ENCODE measurements around the gene UGGT1. TPM values are rescaled to one million over a fixed set of nuclear protein-coding genes. Genes with fewer than 3 reads are reported as not detected.

Gene UGGT1
- total and polyA plus RNA-seq, 9 donors: 7.1 to 42.5 (median 22.5) TPM

DNA sequence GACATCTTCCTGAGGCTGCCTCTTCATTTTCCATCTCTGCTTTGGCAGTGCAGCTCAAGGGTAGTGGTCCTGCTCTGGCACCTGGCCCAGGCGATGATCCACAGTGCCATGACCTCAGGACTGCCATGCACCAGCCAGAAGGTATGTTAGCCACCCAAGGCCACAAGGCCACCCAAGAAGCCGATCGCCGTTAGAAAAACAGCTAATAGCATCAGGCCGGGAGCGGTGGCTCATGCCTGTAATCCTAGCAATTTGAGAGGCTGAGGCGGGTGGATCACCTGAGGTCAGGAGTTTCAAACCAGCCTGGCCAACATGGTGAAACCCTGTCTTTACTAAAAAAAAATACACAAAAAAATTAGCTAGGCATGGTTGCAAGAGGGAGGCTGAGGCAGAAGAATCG, 28.4 kb upstream of the UGGT1 start:
- no peak overlapping the region for H3K27ac ChIP-seq
- 60 to 85% (median 74%) methylated on average over 8 of the region's 8 CpGs for WGBS, 3 donors
- no peak overlapping the region for H3K4me3 ChIP-seq
- no peaks in the 10 kb centered on the region for H3K36me3 ChIP-seq
- intact Hi-C loops (cut with DNase I): loop anchor here in 2 of 4 donors (5.0 to 10.0 kb wide), 2 partner anchors 172 to 1830 kb away; no protein-coding TSS in a partner anchor
- H3K9me3 ChIP-seq: no peaks in the 10 kb centered on the region
- H3K27me3 ChIP-seq: no peaks in the 10 kb centered on the region
- DNase-seq: no peak
- H3K4me1 ChIP-seq (ENCODE audit: insufficient read depth): no peaks in the 10 kb centered on the region
- no peak for TF ChIP-seq EP300 (IDR thresholded peaks at IDR 0.05)
- TF ChIP-seq CTCF (IDR thresholded peaks at IDR 0.05): no peak
- TF ChIP-seq POLR2A (IDR thresholded peaks at IDR 0.05): no peak

- H3K4me3 ChIP-seq: no peak overlapping the region
- 100% methylated on average over 1 of the region's 1 CpG for WGBS, 3 donors
- DNase-seq: no peak
- no peaks in the 10 kb centered on the region for H3K9me3 ChIP-seq
- no peaks in the 10 kb centered on the region for H3K27me3 ChIP-seq
- TF ChIP-seq POLR2A (IDR thresholded peaks at IDR 0.05): no peak
- no peak for TF ChIP-seq EP300 (IDR thresholded peaks at IDR 0.05)
- no peak for TF ChIP-seq CTCF (IDR thresholded peaks at IDR 0.05)
- H3K4me1 ChIP-seq (ENCODE audit: insufficient read depth): no peaks in the 10 kb centered on the region
- no peak overlapping the region for H3K27ac ChIP-seq
- no peaks in the 10 kb centered on the region for H3K36me3 ChIP-seq
- intact Hi-C loops (cut with DNase I): loop anchor here in 2 of 4 donors (5.0 to 10.0 kb wide), 2 partner anchors 170 to 1828 kb away; no protein-coding TSS in a partner anchor
These were observed 26.6 kb upstream of the UGGT1 start for GRCh38 chr2:128064353-128064752.

GRCh38 chr2:128069769-128070168, 21.2 kb upstream of the UGGT1 start:
- no peaks in the 10 kb centered on the region for H3K4me1 ChIP-seq (ENCODE audit: insufficient read depth)
- no peak overlapping the region for H3K27ac ChIP-seq
- H3K27me3 ChIP-seq: no peaks in the 10 kb centered on the region
- intact Hi-C loops (cut with DNase I): loop anchor here in 1 of 4 donors (10.0 kb wide), 1 partner anchor 165 kb away; no protein-coding TSS in a partner anchor
- no peak overlapping the region for H3K4me3 ChIP-seq
- no peaks in the 10 kb centered on the region for H3K9me3 ChIP-seq
- no peak for TF ChIP-seq EP300 (IDR thresholded peaks at IDR 0.05)
- TF ChIP-seq POLR2A (IDR thresholded peaks at IDR 0.05): no peak
- TF ChIP-seq CTCF (IDR thresholded peaks at IDR 0.05): no peak
- H3K36me3 ChIP-seq: no peaks in the 10 kb centered on the region
- WGBS, 3 donors: 54 to 65% (median 58%) methylated on average over 5 of the region's 5 CpGs
- DNase-seq: no peak

- 63 to 73% (median 68%) methylated on average over 3 of the region's 3 CpGs for WGBS, 3 donors
- intact Hi-C loops (cut with DNase I): no loop called here
- no peaks in the 10 kb centered on the region for H3K4me1 ChIP-seq (ENCODE audit: insufficient read depth)
- no peak for DNase-seq
- no peaks in the 10 kb centered on the region for H3K27me3 ChIP-seq
- no peak for TF ChIP-seq EP300 (IDR thresholded peaks at IDR 0.05)
- TF ChIP-seq POLR2A (IDR thresholded peaks at IDR 0.05): no peak
- TF ChIP-seq CTCF (IDR thresholded peaks at IDR 0.05): no peak
- H3K4me3 ChIP-seq: no peak overlapping the region
- no peak overlapping the region for H3K27ac ChIP-seq
- no peaks in the 10 kb centered on the region for H3K36me3 ChIP-seq
- no peaks in the 10 kb centered on the region for H3K9me3 ChIP-seq
These were observed 17.7 kb upstream of the UGGT1 start for GRCh38 chr2:128073278-128073677.
